Tibial artery (tissue), 4 donors: ENCODE measurements around the gene QARS1.

Experiments used
- DNase-seq, 2 donors: peaks; one replicate each; pipeline ENCODE4 v3.0.0-alpha.2; 2019
- H3K27ac ChIP-seq, 2 donors: fragments of 200-600 bp; sonication (generic) in 1 of 2; 1 replicate in 1 of 2; 2 replicates in 1 of 2; pipeline ENCODE4 v1.5.1; 2018 to 2019; ENCODE audit warnings: mild to moderate bottlenecking in 1 of 2
- H3K27me3 ChIP-seq, 2 donors: fragments of 200-600 bp; sonication (generic) in 1 of 2; one replicate each; pipeline versions ENCODE4 v1.5.1 to v1.6.0; 2016 to 2019
- H3K36me3 ChIP-seq, 3 donors: fragments of 200-600 bp; sonication (generic) in 2 of 3; one replicate each; pipeline ENCODE4 v1.5.1; 2016 to 2019; ENCODE audit warnings: mild to moderate bottlenecking in 2 of 3
- H3K4me1 ChIP-seq, 4 donors: fragments of 200-600 bp; sonication (generic) in 2 of 4; 1 replicate in 3 of 4; 2 replicates in 1 of 4; pipeline ENCODE4 v1.5.1; 2016 to 2019
- H3K4me3 ChIP-seq, 2 donors: fragments of 200-600 bp; sonication (generic) in 1 of 2; 1 replicate in 1 of 2; 2 replicates in 1 of 2; pipeline ENCODE4 v1.5.1; 2018 to 2019; ENCODE audit warnings: mild to moderate bottlenecking in 2 of 2
- H3K9me3 ChIP-seq, 3 donors: fragments of 200-600 bp; sonication (generic) in 1 of 3; one replicate each; pipeline ENCODE4 v1.5.1; 2016 to 2019
- intact Hi-C: fragments of 100-400 bp; cut with DNase I; formaldehyde crosslinking; loops from one replicate; pipeline ENCODE4 v1.15.0; 2023; ENCODE audit warnings: low total_unique reads
- TF ChIP-seq, protein P1 (sequence below), 2 experiments: fragments of 200-600 bp in 1 of 2; fragments of 450-650 bp in 1 of 2; IDR thresholded peaks; one replicate each; pipeline ENCODE4 v1.5.1; 2017 to 2019; ENCODE audit warnings: antibody characterized with exemption in 2 of 2, mild to moderate bottlenecking in 1 of 2, moderate library complexity in 1 of 2

The QARS1 gene

GRCh38 chr3:49093853-49094767 lies 10.4 kb downstream of the QARS1 start, which contains the start of gene QRICH1:
Gene QRICH1, minus strand, starts transcription at chr3:49094071. Its CDS starts 17,054 bp downstream, at chr3:49077017.
- H3K4me1 ChIP-seq = peaks cover 5 to 46% (median 40%) of the 10 kb centered on the region in 4 donors
- peak; percentile 97 to 99 for DNase-seq
- H3K9me3 ChIP-seq = no peaks in the 10 kb centered on the region
- peaks cover 16 to 41% (median 19%) of the 10 kb centered on the region in 3 donors for H3K36me3 ChIP-seq
- H3K27me3 ChIP-seq = no peaks in the 10 kb centered on the region
- H3K27ac ChIP-seq = peak within 1 kb of the TSS; percentile 91 to 96
- H3K4me3 ChIP-seq = peak within 1 kb of the TSS; percentile 77 to 98
- intact Hi-C loops = no loop called here
- TF ChIP-seq, protein P1, sequence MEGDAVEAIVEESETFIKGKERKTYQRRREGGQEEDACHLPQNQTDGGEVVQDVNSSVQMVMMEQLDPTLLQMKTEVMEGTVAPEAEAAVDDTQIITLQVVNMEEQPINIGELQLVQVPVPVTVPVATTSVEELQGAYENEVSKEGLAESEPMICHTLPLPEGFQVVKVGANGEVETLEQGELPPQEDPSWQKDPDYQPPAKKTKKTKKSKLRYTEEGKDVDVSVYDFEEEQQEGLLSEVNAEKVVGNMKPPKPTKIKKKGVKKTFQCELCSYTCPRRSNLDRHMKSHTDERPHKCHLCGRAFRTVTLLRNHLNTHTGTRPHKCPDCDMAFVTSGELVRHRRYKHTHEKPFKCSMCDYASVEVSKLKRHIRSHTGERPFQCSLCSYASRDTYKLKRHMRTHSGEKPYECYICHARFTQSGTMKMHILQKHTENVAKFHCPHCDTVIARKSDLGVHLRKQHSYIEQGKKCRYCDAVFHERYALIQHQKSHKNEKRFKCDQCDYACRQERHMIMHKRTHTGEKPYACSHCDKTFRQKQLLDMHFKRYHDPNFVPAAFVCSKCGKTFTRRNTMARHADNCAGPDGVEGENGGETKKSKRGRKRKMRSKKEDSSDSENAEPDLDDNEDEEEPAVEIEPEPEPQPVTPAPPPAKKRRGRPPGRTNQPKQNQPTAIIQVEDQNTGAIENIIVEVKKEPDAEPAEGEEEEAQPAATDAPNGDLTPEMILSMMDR (IDR thresholded peaks at IDR 0.05) = peak; percentile 47 to 58

DNA sequence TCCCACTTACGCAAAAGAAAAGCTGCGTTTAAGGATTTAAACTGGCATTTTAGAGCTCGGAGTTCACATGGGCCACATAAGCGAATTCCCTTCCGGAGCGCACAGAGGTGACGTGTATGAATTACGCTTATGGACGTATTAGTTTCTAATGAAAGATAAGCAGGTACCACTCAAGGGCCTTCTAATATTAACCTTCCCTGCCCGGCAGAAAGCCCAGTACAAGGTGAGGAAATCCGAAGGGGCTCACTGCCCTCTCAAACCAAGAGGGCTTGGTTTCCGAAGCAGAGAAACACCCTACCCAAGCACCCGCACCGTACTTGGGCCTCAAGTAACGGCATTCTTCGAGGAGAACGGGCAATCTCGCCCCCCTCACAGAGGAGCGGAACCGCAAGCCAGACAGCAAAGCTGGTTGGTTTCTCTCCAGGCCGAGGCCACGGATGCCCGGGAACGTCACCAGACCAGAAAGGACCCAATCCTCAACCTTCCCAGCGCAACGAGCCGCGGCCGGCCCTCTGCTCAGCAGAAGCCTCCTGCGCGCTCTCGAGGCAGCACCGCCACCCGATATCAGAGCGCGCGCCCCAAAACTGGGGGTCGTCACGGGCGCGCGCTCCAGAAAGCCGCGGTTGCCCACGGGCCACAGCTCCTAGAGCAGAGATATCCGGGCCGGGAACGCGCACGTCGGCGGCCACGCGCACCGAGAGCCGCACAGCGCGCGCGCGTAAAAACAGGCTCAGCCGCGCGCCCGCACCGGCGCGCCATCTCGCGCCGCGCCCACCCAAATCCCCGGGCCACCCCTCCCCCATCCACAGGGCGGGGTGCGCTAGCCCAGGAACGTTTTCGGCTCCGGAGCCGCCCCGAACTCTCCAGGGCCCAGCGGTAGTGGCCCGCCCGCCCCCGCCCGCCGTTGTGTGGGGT lies 11.4 kb downstream of the QARS1 start:
- Histone ChIP-seq H3K4me3 (peak overlapping the region; percentile 77 to 98), H3K36me3 (peaks cover 7 to 32% (median 10%) of the 10 kb centered on the region in 3 donors), H3K27me3 (no peaks in the 10 kb centered on the region), H3K9me3 (no peaks in the 10 kb centered on the region), H3K27ac (peak overlapping the region; percentile 91 to 96), H3K4me1 (peaks cover 5 to 53% (median 42%) of the 10 kb centered on the region in 4 donors)
- TF ChIP-seq, protein P1 (IDR thresholded peaks at IDR 0.05) = no peak
- peak; percentile 75 to 83 for DNase-seq
- intact Hi-C loops = no loop called here

- intact Hi-C loops = no loop called here
- Histone ChIP-seq H3K27me3 (no peaks in the 10 kb centered on the region), H3K9me3 (no peaks in the 10 kb centered on the region), H3K27ac (no peak overlapping the region), H3K36me3 (peaks cover 12 to 39% (median 14%) of the 10 kb centered on the region in 3 donors), H3K4me3 (no peak overlapping the region), H3K4me1 (no peaks in the 10 kb centered on the region)
- no peak for DNase-seq
- TF ChIP-seq, protein P1 (IDR thresholded peaks at IDR 0.05) = no peak
Measured at GRCh38 chr3:49081429-49081828, 23.1 kb downstream of the QARS1 start.

GRCh38 chr3:49079270-49079669 lies 25.3 kb downstream of the QARS1 start:
- Histone ChIP-seq H3K4me3 (no peak overlapping the region), H3K36me3 (peaks cover 33 to 51% (median 35%) of the 10 kb centered on the region in 3 donors), H3K27me3 (no peaks in the 10 kb centered on the region), H3K27ac (no peak overlapping the region), H3K4me1 (no peaks in the 10 kb centered on the region), H3K9me3 (no peaks in the 10 kb centered on the region)
- intact Hi-C loops = no loop called here
- DNase-seq = no peak
- TF ChIP-seq, protein P1 (IDR thresholded peaks at IDR 0.05) = no peak

DNA sequence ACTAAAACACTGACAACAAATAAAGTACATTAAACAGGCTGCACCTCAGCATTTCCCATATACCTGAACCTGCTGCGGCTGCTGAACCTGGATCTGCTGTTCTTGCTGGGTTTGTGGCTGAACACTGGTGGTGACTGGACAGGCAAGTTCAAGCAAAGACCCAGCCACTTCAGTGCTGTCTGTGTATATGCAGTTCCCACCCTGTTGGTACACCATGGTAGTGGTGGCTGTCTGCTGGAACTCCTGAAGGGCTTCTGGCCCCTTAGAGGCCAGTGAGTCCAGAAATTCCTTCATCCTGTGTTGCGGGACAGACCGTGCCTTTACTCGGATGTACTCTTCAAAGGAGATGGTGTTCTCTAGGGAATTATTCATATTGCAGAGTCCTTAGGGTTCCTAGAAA lies 27.9 kb downstream of the QARS1 start:
- H3K4me3 ChIP-seq = no peak overlapping the region
- intact Hi-C loops = no loop called here
- no peaks in the 10 kb centered on the region for H3K9me3 ChIP-seq
- no peak overlapping the region for H3K27ac ChIP-seq
- no peaks in the 10 kb centered on the region for H3K27me3 ChIP-seq
- H3K36me3 ChIP-seq = peaks cover 56 to 73% (median 62%) of the 10 kb centered on the region in 3 donors
- H3K4me1 ChIP-seq = no peaks in the 10 kb centered on the region
- no peak for DNase-seq
- TF ChIP-seq, protein P1 (IDR thresholded peaks at IDR 0.05) = no peak
